NAMALWA (cell line): ENCODE measurements around the gene SEMA4D.

ENCODE experiments used
- DNase-seq: peaks from one replicate; pipeline ENCODE4 v3.0.0-alpha.2; 2015; ENCODE audit warnings: low spot score

The SEMA4D gene

DNA sequence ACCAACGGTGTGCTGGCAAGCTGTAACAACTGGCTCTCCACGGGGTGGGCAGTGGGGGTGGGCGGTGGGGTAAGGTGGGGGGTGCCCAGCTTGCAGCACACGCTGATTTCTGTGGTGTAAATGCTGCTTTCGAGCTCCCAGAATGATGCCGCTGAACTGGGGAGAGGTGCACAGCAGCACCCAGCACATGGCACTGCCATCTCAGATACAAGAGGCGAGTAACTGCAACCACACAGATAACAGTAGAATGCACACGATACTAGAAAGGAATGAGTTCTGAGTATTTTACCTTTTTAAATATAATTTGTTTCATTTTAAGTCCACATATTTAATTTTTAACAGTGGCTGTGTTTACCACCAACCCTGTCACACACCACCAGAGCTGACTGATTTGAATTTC lies 87.9 kb downstream of the SEMA4D start:
- no peak for DNase-seq

- no peak for DNase-seq
These were observed 88.4 kb downstream of the SEMA4D start for GRCh38 chr9:89409466-89409865.

DNA sequence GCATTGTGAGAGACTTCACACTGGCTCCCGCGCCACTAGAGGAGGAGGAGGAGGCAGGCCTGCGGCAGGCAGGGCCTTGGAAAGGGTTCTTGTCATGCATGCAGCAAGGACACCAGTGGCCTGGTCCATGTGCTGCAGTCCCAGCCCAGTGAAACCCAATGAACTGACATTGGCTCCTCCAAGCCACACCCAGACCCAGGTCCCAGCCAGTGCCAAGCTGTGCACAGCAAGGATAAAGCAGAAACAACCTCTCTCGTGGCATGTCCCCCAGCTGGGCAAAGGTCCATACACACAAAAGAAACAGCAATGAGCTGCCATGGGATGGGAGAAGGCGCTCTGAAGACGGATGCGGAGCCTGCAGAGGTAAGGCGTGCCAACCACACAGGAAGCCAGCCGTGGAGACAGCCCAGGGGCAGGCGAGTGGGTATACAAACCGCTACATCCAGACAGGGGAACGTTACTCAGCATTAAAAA lies 89.2 kb downstream of the SEMA4D start:
- no peak for DNase-seq

- DNase-seq: no peak
These were observed 90.8 kb downstream of the SEMA4D start for GRCh38 chr9:89407070-89407469.

DNA sequence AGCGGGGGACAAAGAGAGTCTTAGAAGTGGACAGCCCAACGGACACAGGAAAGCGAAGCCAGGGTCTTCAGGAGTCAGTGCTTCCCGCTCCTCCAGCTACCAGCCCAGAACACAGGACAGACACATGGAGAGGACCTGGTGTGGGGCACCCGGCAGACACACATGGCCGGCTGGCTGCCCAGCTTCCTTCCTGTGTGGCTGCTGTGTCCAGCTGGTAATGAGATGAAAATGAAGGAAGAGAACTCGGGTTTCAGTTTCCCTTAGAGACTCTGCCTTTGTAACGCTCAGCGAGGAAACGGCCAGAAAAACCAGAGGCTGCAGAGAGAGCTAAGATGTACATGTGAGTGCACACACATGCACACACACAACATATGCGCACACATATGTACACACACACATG lies 92.1 kb downstream of the SEMA4D start:
- DNase-seq: peak; percentile 61

DNA sequence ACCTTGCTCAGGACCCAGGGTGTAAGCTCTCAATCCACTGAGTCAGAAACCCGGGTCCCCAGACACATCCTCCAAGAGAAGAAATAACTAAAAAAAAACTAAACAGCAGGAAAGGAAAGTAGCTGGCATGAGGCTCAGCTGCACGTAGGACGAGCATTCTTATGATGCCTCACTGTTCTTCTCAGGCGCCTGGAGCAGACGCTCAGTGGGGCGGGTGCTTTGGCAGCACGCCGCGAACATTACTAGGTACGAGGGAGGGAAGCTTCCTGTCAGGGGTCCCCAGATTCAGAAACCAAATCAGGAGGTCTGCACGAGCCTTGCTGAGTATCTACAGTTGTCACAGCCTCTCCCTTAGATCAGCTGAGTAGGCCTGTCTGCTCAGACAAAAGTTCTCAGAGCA lies 93.8 kb downstream of the SEMA4D start:
- no peak for DNase-seq

DNA sequence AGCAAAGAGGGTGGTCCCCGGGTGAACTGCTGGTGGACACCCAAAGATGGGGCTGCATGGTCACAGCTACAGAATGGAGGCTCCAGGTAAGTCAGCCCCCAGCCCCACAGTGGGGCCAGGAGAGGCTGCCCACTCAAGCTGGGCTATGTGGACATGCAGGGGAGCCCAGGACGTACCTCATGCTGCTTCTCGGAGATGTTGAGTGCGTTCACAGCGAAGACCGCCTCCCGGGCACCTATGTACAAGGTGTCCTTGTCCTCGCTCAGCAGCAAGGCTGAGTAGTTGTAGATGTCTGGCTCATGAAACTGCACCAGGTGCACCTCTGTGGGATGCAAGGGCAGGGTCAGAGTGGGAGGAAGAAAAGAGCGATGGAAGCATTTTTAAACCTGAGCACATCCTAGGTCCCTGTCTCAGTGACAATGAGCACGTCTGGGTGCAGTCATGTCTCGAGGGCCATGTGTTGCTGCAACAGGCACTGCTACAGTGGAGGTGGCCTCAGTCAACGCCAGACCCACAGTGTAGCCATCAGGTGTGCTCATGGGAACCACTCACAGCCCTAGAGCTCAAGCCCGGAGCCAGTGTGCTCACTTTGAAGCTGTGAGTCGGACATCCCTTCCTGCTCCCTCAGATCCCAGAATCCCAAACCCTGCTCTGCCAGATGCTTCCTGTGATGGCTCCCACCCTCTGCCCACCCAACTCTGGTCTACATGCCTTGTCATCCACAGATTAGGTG lies 95.1 kb downstream of the SEMA4D start:
- no peak for DNase-seq

- DNase-seq: peak; percentile 75
These were observed 97.4 kb downstream of the SEMA4D start for GRCh38 chr9:89400403-89401116.

- no peak for DNase-seq
These were observed 99.3 kb downstream of the SEMA4D start for GRCh38 chr9:89398621-89399020.

DNA sequence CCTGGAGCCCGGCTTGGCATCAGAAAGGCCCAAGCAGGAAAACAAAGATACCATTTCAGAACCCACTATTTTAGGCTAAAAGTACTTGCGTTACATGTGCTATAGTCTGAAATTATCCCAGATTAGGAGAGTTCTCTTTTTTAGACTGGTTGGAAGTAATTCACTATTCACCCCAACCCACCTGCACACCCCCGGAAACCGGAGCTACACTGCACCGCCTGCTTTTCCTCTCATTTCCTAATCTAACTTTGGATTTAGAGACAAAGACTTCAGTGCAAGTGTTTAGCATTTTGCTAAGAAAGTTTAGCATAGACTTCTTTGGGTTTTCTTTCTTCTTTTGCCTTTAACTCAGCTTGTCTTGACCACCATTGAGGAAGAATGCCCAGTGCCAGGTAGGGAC lies 100.4 kb downstream of the SEMA4D start:
- no peak for DNase-seq

DNA sequence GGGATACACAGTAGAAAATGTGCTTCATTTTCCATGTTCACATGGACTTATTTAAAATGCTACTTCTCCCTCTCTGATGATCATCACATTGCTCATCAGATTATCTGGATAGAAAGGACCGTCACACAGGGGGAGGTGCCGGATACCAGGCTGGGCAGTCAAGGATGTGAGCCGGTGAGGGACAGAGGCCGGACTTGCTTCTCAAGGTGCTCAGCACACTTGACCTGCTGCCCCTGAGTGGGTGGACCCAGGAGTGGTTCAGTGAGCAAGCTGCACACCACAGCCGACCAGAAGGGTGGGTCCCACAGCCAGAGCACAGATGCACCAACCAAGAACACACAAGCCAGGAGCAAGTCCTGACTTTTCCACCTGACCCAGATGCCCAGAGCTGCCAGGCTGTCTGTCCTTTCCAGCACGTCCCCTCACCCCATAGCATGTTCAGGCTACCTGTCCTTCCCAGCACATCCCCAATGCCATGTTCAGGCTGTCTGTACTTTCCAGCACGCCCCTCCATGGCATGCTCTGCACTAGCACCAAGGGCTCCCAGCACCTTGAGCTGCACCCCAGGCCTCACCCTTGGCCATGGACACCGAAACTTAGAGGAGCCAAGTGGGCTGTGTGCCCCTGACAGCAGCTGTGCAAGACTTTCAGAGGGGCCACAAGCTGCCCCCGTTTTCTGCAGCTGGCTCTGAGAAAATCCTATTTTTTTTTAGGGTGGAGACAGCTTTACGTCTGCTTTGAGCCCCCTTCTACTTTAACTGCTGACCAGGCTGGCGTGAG lies 101.8 kb downstream of the SEMA4D start:
- no peak for DNase-seq

GRCh38 chr9:89394412-89394811 lies 103.5 kb downstream of the SEMA4D start:
- no peak for DNase-seq

GRCh38 chr9:89391585-89391984 lies 106.3 kb downstream of the SEMA4D start:
- DNase-seq: no peak

GRCh38 chr9:89390578-89391116 lies 107.3 kb downstream of the SEMA4D start:
- DNase-seq: no peak

DNA sequence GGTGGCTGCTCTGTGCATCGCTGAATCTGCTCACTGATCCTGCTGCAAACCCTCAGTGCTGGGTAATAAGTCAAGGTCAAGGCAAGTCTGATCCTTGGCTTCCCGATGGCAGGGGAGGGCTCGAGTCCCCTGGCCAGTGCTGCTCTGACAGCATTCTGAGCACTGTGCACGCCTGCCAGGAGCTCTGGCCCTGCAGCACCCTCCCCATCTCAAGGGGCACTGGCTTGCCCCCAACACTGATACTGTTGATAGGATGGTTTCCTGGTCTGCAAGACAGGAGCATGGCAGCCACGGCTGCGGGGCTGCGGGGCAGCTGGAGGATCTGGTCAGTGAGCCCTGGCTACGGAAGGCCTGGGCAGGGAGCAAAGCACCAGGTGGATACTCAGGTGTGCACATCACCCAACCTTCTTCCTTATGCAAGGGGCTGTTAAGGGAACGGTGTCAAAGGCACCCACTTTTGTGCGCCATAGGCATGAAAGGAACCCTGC lies 107.8 kb downstream of the SEMA4D start:
- DNase-seq: no peak

DNA sequence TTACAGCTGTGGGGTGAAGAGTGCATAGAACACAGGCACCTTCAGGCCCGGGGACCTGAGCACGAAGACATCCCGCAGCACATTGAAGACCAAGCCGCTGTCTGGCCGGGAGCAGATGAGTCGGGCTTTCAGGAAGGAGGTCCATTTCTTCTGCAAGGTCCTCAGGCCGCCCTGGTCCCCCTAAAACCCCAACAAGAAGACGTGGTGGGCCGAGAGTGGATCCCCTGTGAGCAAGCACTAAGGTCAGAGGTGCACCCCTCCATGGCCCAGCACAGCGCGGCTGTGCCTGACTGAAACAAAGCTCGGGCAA lies 109.1 kb downstream of the SEMA4D start:
- no peak for DNase-seq

DNA sequence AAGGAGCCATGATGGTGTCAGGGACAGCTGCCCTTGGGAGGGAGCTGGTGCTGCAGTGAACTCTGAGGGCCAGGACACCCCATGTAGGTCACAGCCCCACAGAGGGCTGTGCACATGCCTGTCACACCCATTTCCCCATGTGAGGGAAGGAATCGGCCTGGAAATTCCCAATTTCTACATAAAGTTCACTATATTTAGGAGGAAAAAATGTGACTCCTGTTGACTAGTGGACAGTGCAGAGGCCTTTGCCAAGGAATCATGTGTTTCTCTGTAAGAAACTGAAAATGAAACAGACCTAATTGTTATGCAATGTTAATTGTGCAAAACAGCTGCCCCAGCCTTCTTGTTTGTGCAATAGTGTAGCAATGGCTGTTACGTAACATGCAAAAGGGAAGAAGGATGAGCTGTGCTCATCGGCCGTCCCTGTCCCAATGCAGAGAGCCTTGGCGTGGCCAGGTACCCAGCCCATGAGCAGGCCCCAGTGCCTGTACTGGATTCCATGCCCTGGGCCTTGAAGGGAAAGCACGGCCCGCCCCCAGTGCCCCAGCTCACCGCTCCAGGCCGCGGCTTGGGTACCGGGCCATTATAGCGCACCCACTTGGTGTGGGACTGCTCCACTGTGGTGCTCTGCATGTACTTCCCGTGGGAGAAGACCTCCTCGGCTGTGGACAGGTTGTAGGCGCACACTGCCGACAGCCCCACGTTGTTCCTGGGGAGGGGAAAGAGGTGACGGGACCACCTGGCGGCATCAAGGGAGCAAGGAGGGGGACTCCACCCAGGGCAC lies 109.6 kb downstream of the SEMA4D start:
- DNase-seq: no peak

- DNase-seq: no peak
These were observed 110.6 kb downstream of the SEMA4D start for GRCh38 chr9:89387197-89387849.

DNA sequence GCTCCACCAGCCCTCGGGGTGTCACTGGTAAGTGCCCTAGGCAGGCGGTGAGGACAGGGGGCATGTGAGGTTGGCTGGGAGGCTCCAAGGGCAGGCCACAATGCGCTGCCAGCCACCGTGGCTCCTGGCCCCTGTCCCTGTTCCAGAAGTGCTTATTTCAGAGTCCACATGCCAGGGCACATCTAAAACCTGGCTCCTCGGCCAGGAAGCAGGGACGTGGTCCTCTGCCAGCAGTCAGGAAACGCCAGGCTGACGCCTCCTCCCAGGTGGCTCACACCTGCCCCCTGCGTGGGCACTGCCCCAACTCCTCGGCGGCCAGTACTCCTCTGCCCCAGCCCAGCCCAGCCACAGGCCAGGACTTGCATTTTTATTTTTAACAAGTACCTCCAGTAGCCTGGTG lies 111.1 kb downstream of the SEMA4D start:
- DNase-seq: no peak

GRCh38 chr9:89386206-89386605 lies 111.7 kb downstream of the SEMA4D start:
- DNase-seq: no peak

DNA sequence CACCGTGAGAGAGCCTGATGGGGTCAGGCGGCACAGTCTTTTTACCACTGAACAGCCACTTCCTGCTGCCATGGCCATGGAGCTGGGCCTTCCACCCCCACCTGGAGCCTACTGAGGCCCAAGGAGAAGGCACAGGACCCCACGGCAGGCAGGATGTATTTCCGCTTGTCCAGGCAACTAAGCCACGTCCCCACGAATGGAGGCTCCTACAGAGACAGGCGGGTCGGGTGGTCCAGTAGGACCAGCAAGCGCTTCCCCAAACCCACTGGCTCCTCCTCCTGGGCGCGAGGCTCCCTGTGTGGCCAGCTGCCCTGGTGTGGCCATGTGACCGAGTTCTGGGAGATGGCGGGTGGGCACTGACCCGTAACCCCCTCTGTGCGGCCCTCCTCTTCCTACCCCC lies 113.1 kb downstream of the SEMA4D start:
- DNase-seq: no peak
